ENCODE results near the gene NGB.
"Not testable (repeated sequence)": the region's sequence is repeated elsewhere in the genome, so short reads cannot be mapped to it uniquely, and the experiment has no call there.

NGB gene

DNA sequence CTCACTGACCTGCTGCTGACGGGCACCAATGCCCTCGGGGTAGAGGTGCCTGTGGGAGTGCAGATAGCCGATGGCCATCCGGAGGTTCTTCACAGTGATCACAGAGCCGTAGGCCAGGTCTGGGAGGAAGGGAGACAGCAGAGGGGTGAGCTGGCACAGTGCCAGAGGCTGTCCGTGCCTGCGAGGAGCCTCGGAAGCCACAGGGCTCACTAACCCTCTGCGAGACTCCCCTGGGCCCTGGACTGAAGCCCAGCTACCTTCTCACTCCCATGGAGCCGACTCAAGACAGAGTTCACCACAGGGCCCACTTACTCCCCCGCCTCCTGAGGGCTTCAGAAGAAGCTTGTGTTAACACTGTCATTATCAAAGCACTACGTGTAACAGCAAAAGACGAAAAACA is 25.1 kb upstream of the NGB start:
- no peak overlapping the region for H3K4me3 ChIP-seq (replicated peaks; ENCODE audit: low read depth, low read length)
- TF ChIP-seq CTCF (IDR thresholded peaks at IDR 0.05; ENCODE audit: insufficient read depth, low read length, poor library complexity, severe bottlenecking), result no peak
- H3K27me3 ChIP-seq (replicated peaks; ENCODE audit: control insufficient read depth, insufficient read depth, low read length), result no peaks in the 10 kb centered on the region
- DNase-seq (ENCODE audit: extremely low read depth, insufficient read length), result no peak
- no peaks in the 10 kb centered on the region; the same call in 1 of the 2 replicates for H3K36me3 ChIP-seq (ENCODE audit: control insufficient read depth, insufficient read depth, low read length)

DNA sequence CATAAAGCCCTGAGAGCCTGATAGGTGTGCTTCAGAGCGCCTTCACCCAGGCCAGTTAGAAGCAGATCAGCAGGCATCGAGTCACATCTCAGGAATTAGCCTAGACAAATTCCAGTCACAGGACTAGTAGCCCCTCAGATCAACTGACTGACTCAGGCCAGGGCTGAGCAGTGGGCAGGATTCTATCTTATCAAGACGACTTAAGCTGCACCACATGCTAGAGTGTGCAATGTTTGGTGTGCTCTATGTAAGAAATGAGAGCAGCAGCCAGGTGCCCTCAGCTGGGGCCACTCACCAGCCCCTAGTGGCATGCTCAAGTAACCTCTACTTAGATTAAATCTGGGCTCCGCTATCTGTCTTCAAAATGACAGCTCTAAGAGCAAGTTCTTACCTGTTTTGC is 19.7 kb upstream of the NGB start:
- no peaks in the 10 kb centered on the region for H3K27me3 ChIP-seq (replicated peaks; ENCODE audit: control insufficient read depth, insufficient read depth, low read length)
- no peak for TF ChIP-seq CTCF (IDR thresholded peaks at IDR 0.05; ENCODE audit: insufficient read depth, low read length, poor library complexity, severe bottlenecking)
- DNase-seq (ENCODE audit: extremely low read depth, insufficient read length), result no peak

DNA sequence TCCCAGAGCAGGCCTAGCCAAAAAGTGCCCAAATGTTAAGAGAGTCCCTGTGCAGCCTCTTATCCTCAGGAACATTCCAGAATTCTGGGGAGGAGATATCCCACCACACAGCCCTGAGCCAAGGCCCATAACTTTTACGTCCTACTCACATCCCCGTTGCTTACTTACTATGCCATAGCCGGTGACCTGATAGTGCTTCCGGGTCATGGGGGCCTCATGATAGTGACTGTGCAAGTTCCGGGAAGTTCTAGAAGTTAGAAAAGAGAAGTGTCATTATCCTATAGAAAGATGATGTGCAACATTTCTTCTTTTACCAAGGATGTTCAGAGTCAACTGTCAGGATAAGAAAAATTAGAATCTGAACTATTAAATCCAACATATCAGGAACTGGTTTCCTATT is 15.6 kb upstream of the NGB start:
- H3K27me3 ChIP-seq (replicated peaks; ENCODE audit: control insufficient read depth, insufficient read depth, low read length), result no peaks in the 10 kb centered on the region
- no peaks in the 10 kb centered on the region; the same call in 1 of the 2 replicates for H3K36me3 ChIP-seq (ENCODE audit: control insufficient read depth, insufficient read depth, low read length)
- no peak overlapping the region for H3K4me3 ChIP-seq (replicated peaks; ENCODE audit: low read depth, low read length)
- TF ChIP-seq CTCF (IDR thresholded peaks at IDR 0.05; ENCODE audit: insufficient read depth, low read length, poor library complexity, severe bottlenecking), result no peak
- DNase-seq (ENCODE audit: extremely low read depth, insufficient read length), result no peak

More for the DNA sequence above, 19.7 kb upstream of the NGB start:
- Histone ChIP-seq H3K4me3 (replicated peaks; ENCODE audit: low read depth, low read length) (no peak overlapping the region), H3K36me3 (ENCODE audit: control insufficient read depth, insufficient read depth, low read length) (no peaks in the 10 kb centered on the region; the same call in 1 of the 2 replicates)

DNA sequence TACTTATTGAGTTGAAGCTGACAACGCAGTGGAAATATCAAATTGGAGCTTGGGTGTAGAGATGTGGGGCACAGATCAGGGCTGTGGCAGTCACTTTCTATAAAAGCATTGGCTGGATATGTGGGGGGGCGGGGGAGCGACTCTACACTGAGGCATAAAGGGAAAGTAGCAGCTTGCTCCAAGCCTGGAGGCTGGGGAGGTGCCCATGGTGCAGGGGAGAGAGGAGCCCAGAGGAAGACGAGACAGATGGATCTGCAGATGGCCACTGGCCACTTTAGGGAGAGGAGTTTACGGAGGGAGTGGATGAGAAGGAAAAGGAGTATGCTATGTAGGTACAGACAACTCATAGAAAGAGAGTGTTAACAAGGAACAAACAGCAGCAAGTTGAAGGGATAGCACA is 13.5 kb upstream of the NGB start:
- TF ChIP-seq CTCF (IDR thresholded peaks at IDR 0.05; ENCODE audit: insufficient read depth, low read length, poor library complexity, severe bottlenecking), result no peak
- DNase-seq (ENCODE audit: extremely low read depth, insufficient read length), result no peak
- Histone ChIP-seq H3K4me3 (replicated peaks; ENCODE audit: low read depth, low read length) (no peak overlapping the region), H3K36me3 (ENCODE audit: control insufficient read depth, insufficient read depth, low read length) (no peaks in the 10 kb centered on the region; the same call in none of the 2 replicates), H3K27me3 (replicated peaks; ENCODE audit: control insufficient read depth, insufficient read depth, low read length) (no peaks in the 10 kb centered on the region)

- Histone ChIP-seq H3K27me3 (replicated peaks; ENCODE audit: control insufficient read depth, insufficient read depth, low read length) (no peaks in the 10 kb centered on the region), H3K4me3 (replicated peaks; ENCODE audit: low read depth, low read length) (no peak overlapping the region), H3K36me3 (ENCODE audit: control insufficient read depth, insufficient read depth, low read length) (no peaks in the 10 kb centered on the region; the same call in none of the 2 replicates)
- no peak for DNase-seq (ENCODE audit: extremely low read depth, insufficient read length)
- no peak for TF ChIP-seq CTCF (IDR thresholded peaks at IDR 0.05; ENCODE audit: insufficient read depth, low read length, poor library complexity, severe bottlenecking)
Observed at GRCh38 chr14:77284066-77284465, 13.1 kb upstream of the NGB start.

- TF ChIP-seq CTCF (IDR thresholded peaks at IDR 0.05; ENCODE audit: insufficient read depth, low read length, poor library complexity, severe bottlenecking), result no peak
- DNase-seq (ENCODE audit: extremely low read depth, insufficient read length), result no peak
- H3K36me3 ChIP-seq (ENCODE audit: control insufficient read depth, insufficient read depth, low read length), result peaks cover 3% of the 10 kb centered on the region
- H3K27me3 ChIP-seq (replicated peaks; ENCODE audit: control insufficient read depth, insufficient read depth, low read length), result no peaks in the 10 kb centered on the region
- H3K4me3 ChIP-seq (replicated peaks; ENCODE audit: low read depth, low read length), result no peak overlapping the region
Observed at GRCh38 chr14:77281852-77282410, 10.9 kb upstream of the NGB start.

GRCh38 chr14:77280921-77281320 is 9.9 kb upstream of the NGB start:
- H3K27me3 ChIP-seq (replicated peaks; ENCODE audit: control insufficient read depth, insufficient read depth, low read length); DNase-seq (ENCODE audit: extremely low read depth, insufficient read length); H3K4me3 ChIP-seq (replicated peaks; ENCODE audit: low read depth, low read length); H3K36me3 ChIP-seq (ENCODE audit: control insufficient read depth, insufficient read depth, low read length): not testable (repeated sequence)

All from GM06990 (cell line).